Inferior parietal cortex (tissue), 1 donor: ENCODE measurements around the gene MRFAP1L1.

Source experiments
- DNase-seq: peaks from one replicate; pipeline ENCODE4 v3.0.0-alpha.2; 2016; ENCODE audit errors: extremely low spot score

Gene MRFAP1L1

GRCh38 chr4:6716018-6716911, 6.6 kb upstream of the MRFAP1L1 start, which contains the start of gene BLOC1S4:
TSS of gene BLOC1S4 (plus strand) at chr4:6716174. CDS start at chr4:6716210, 36 bp downstream.
- no peak for DNase-seq

- DNase-seq = peak; percentile 94
These were observed 6.0 kb upstream of the MRFAP1L1 start for GRCh38 chr4:6715704-6716017.

GRCh38 chr4:6714954-6715353, 5.3 kb upstream of the MRFAP1L1 start:
- DNase-seq = no peak

GRCh38 chr4:6710996-6711395, 1.3 kb upstream of the MRFAP1L1 start:
- DNase-seq = no peak

GRCh38 chr4:6710282-6710681, 617 bp upstream of the MRFAP1L1 start:
- DNase-seq = no peak

- DNase-seq = no peak
These were observed 3.5 kb downstream of the MRFAP1L1 start for GRCh38 chr4:6706173-6706572.

- no peak for DNase-seq
These were observed 4.0 kb downstream of the MRFAP1L1 start for GRCh38 chr4:6705646-6706045.

- no peak for DNase-seq
These were observed 5.9 kb downstream of the MRFAP1L1 start for GRCh38 chr4:6703786-6704185.

GRCh38 chr4:6702761-6703160, 6.9 kb downstream of the MRFAP1L1 start:
- DNase-seq = no peak

- DNase-seq = no peak
These were observed 8.3 kb downstream of the MRFAP1L1 start for GRCh38 chr4:6701371-6701770.

GRCh38 chr4:6699903-6700302, 9.8 kb downstream of the MRFAP1L1 start:
- no peak for DNase-seq

- DNase-seq = no peak
These were observed 10.3 kb downstream of the MRFAP1L1 start for GRCh38 chr4:6699388-6699787.

GRCh38 chr4:6697131-6697530, 12.5 kb downstream of the MRFAP1L1 start:
- no peak for DNase-seq

GRCh38 chr4:6696611-6697010, 13.1 kb downstream of the MRFAP1L1 start:
- no peak for DNase-seq

- DNase-seq = no peak
These were observed 13.7 kb downstream of the MRFAP1L1 start for GRCh38 chr4:6695660-6696610.

- DNase-seq = no peak
These were observed 15.3 kb downstream of the MRFAP1L1 start for GRCh38 chr4:6694177-6694901.

- no peak for DNase-seq
These were observed 16.2 kb downstream of the MRFAP1L1 start, which contains the start of gene S100P for GRCh38 chr4:6693231-6694176. TSS of gene S100P (plus strand) at chr4:6693878. CDS start at chr4:6693933, 55 bp downstream.

- no peak for DNase-seq
These were observed 16.9 kb downstream of the MRFAP1L1 start for GRCh38 chr4:6692806-6693205.

- no peak for DNase-seq
These were observed 17.3 kb downstream of the MRFAP1L1 start for GRCh38 chr4:6692379-6692778.

GRCh38 chr4:6689506-6689960, 20.1 kb downstream of the MRFAP1L1 start:
- no peak for DNase-seq
